GM18520 (cell line): ENCODE results near the gene RGS6.

Experiments used
- ATAC-seq: cut with Tn5 transposase; IDR thresholded peaks from one replicate; pipeline ENCODE4 v1.9.1; 2021; ENCODE audit not compliant: unreplicated experiment

The RGS6 gene

GRCh38 chr14:72565917-72566316, 633.7 kb downstream of the RGS6 start:
- no peak for ATAC-seq

- ATAC-seq: no peak
Measured at GRCh38 chr14:72567226-72567625, 635.0 kb downstream of the RGS6 start.

GRCh38 chr14:72568296-72568992, 636.2 kb downstream of the RGS6 start:
- ATAC-seq: no peak

- no peak for ATAC-seq
Measured at GRCh38 chr14:72573725-72574417, 641.6 kb downstream of the RGS6 start.

- no peak for ATAC-seq
Measured at GRCh38 chr14:72574715-72575114, 642.5 kb downstream of the RGS6 start.

- ATAC-seq: no peak
Measured at GRCh38 chr14:72576258-72576657, 644.0 kb downstream of the RGS6 start.

GRCh38 chr14:72577521-72577920, 645.3 kb downstream of the RGS6 start:
- no peak for ATAC-seq

GRCh38 chr14:72578514-72578913, 646.3 kb downstream of the RGS6 start:
- ATAC-seq: no peak

- ATAC-seq: no peak
Measured at GRCh38 chr14:72582582-72582981, 650.4 kb downstream of the RGS6 start.

- ATAC-seq: no peak
Measured at GRCh38 chr14:72583316-72584272, 651.4 kb downstream of the RGS6 start.

- no peak for ATAC-seq
Measured at GRCh38 chr14:72588521-72588920, 656.3 kb downstream of the RGS6 start.

- ATAC-seq: no peak
Measured at GRCh38 chr14:72589652-72590051, 657.4 kb downstream of the RGS6 start.

- no peak for ATAC-seq
Measured at GRCh38 chr14:72590577-72590976, 658.3 kb downstream of the RGS6 start.

GRCh38 chr14:72591391-72591790, 659.2 kb downstream of the RGS6 start:
- no peak for ATAC-seq

GRCh38 chr14:72594099-72594901, 662.1 kb downstream of the RGS6 start:
- peak; percentile 79 for ATAC-seq

- no peak for ATAC-seq
Measured at GRCh38 chr14:72595152-72595862, 663.1 kb downstream of the RGS6 start.

- ATAC-seq: no peak
Measured at GRCh38 chr14:72597252-72598233, 665.3 kb downstream of the RGS6 start.

GRCh38 chr14:72598306-72598705, 666.1 kb downstream of the RGS6 start:
- ATAC-seq: no peak
